Measurements from ENCODE around the gene KMT2B.
"Not testable (repeated sequence)": the region's sequence is repeated elsewhere in the genome, so short reads cannot be mapped to it uniquely, and the experiment has no call there.

The KMT2B gene

GRCh38 chr19:35757231-35757748, 39.5 kb downstream of the KMT2B start:
- DNase-seq = peak; percentile 83 to 86
- TF ChIP-seq POLR2A (IDR thresholded peaks at IDR 0.05; ENCODE audit: low read length) = no peak

DNA sequence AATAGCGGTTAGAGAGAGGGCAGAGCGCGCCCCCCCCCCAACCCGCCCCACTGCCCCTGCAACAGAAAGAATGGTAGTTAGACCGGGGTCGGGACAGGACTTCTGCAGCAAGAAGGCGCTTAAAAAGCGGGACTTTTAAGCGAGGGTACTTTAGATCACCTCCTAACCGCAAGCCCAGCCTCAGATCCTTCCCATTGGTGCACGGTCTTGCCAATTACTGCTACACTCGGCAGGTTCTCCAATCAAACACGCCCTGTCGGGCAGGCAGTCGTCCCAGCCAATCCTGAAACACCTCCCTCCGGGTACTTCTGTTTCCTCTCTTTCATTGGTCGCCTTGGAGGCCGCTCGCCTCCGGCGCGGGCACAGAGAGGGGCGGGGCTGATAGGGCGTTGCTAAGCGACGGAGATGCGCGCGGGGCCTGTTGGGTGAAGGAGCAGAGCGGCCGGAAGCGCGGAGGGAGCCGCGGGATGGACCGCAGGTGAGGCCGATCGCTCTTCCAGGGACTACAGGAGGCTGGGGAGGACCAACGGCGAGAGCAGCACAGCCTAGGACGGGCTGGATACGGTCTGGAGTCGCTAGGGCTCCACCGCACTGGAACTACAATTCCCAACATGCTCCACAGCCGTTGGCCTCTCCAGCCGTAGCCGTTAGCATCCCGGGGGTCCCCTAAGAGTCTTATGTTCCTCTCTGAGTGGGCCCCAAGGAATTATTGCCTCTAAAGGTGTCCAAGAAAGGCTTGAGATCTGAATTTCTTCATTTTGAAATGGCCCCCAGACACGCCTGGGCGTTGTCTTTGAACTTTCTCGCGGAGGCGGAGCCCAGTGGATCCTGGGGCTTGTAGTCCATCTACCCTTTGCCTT, 40.2 kb downstream of the KMT2B start, which contains the start of gene PROSER3:
PROSER3 (plus strand) TSS at position 428 of the 860 bp plus-strand sequence; CDS start at position 468, 40 bp downstream.
- peak; percentile 99 to 100 for DNase-seq
- TF ChIP-seq GATA1 (IDR thresholded peaks at IDR 0.05; ENCODE audit: low read depth, low read length) (no peak), POLR2A (IDR thresholded peaks at IDR 0.05; ENCODE audit: low read length) (peak; percentile 92)

DNA sequence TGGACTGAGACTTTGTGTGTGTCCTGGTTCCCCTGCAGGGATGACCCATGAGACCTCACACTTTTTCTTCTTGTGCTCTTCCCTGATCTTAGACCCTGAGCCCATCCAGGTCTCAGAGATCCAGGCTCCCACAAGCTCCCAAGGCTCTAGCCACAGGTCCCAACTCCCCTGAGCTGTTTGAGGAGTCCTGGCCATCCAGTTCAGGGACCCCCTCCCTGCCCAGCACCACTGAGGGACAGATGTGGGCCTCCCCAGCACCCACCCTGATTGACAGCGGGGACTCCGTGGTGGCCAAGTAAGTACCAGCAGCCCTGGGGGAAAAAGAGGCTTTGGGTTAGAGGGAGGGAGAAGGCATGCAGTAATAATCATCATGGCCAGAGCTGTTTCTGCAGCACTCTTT, 41.9 kb downstream of the KMT2B start:
- no peak for TF ChIP-seq GATA1 (IDR thresholded peaks at IDR 0.05; ENCODE audit: low read depth, low read length)
- TF ChIP-seq POLR2A (IDR thresholded peaks at IDR 0.05; ENCODE audit: low read length) = no peak
- no peak for DNase-seq

DNA sequence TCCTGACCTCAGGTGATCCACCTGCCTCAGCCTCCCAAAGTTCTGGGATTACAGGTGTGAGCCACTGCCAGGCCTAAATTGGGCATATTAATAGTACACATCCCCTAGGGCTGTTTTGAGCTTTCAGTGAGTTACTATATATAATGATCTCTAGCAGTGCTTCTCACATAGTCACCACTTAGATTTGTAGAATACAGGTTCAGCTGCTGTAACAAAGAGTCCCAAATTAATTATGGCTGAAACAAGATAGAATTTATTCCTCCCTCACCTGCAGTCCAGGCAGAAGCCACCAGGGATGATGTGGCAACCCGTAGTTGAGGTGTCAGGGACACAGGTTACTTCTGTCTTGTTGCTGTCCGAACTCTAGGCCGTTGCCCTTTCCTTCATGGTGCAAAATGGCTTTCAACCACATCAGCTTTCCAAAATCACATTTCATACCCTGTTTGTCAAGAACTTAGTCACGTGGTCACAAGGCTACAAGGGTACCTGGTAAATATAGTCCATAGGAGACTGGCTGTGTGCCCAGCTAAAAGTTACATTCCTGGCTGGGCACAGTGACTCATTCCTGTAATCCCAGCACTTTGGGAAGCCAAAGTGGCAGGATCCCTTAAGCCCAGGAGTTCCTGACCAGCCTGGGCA, 43.0 kb downstream of the KMT2B start:
- TF ChIP-seq POLR2A (IDR thresholded peaks at IDR 0.05; ENCODE audit: low read length) = no peak
- TF ChIP-seq GATA1 (IDR thresholded peaks at IDR 0.05; ENCODE audit: low read depth, low read length) = no peak
- DNase-seq = no peak

DNA sequence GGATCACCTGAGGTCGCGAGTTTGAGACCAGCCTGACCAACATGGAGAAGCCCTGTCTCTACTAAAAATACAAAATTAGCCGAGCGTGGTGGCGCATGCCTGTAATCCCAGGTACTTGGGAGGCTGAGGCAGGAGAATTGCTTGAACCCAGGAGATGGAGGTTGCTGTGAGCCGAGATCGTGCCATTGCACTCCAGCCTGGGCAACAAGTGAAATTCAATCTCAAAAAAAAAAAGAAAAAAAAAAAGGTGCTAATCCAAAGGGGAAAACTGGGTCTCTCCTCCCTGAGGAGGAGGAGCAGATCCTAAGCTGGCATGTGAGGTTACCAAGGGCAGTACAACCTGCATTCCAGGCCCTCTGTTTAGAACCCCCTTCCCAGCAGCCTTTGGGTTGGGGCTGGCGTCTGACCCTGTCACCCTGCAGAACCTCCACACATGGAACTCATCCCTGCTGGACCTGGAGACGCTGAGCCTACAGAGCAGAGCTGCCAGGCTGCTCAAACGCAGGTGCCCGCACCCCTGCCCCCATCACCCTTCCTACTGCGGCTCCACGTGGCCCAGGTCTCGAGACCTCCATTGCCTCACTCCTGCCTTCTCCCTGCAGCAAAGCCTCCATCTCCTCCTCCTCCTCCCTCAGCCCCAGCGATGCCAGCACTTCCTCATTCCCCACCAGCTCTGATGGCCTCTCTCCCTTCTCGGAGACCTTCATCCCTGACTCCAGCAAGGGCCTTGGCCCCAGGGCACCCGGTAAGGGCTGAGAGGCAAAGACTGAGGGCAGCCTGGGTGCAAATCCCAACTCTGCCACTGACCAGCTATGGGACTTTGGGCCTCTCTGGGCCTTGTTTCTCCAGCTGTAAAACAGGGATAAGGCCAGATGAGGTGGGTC, 46.9 kb downstream of the KMT2B start:
- TF ChIP-seq GATA1 (IDR thresholded peaks at IDR 0.05; ENCODE audit: low read depth, low read length) = no peak
- TF ChIP-seq POLR2A (IDR thresholded peaks at IDR 0.05; ENCODE audit: low read length) = no peak
- DNase-seq = no peak

DNA sequence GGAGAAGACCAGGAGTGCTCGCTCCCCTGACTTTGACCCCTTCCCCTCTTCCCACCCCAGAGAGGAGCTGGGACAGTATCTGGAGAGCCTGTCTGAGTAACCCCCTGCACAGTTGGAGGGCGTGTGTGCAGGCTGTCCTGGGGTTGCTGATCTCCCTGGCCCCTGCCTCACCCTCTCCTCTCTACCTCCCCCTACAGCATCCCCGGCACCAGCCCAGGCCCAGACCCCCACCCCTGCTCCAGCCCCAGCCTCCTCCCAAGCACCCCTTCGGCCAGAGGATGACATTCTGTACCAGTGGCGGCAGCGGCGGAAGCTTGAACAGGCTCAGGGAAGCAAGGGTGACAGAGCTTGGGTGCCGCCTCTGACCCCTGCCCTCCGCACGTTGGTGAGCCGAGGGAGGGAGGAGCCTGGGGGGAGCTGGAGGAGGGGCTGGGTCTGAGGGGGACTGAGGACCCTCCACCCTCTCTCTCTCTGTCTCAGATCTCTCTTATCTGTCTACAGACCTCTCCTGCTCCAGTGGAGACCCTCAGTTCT, 48.8 kb downstream of the KMT2B start:
- TF ChIP-seq POLR2A (IDR thresholded peaks at IDR 0.05; ENCODE audit: low read length) = no peak
- no peak for TF ChIP-seq GATA1 (IDR thresholded peaks at IDR 0.05; ENCODE audit: low read depth, low read length)
- DNase-seq = no peak

DNA sequence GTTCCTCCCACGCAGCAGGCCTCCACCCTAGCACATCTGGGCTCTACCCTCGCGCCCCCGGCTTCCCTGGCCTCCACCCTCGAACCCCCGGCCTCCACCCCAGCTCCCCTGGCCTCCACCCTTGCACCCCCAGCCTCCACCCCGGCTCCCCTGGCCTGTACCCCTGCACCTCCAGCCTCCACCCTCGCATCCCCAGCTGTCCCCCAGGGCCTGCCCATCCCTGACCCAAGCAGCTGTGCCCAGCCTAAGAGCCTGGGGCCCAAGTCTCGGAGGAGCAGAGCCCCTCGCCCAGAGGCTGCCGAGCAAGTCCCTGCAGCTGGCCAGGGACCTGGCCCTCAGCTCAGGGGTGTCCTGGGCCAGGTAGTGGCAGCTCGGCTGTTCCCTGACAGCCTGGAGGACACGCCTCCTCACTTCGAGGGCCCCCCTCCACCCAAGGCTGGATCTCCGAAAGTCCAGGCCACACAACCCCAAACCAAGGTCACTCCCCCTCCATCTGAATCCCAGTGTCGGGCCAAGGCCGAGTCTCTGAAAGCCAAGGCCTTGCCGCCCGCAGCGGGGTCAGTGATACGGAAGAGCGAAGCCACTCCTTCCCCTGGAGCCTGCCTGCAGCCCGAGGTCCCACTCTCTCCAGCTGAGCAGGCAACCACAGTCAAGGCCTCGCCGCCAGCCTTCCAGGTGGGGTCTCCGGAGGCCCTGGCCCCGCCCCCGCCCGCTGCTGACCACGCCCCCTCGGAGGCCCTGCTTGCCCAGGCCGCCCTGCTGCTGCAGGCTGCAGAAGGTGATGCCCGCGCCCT, 49.7 kb downstream of the KMT2B start:
- TF ChIP-seq POLR2A (IDR thresholded peaks at IDR 0.05; ENCODE audit: low read length) (no peak), GATA1 (IDR thresholded peaks at IDR 0.05; ENCODE audit: low read depth, low read length) (no peak)
- no peak for DNase-seq

- TF ChIP-seq GATA1 (IDR thresholded peaks at IDR 0.05; ENCODE audit: low read depth, low read length) (no peak), POLR2A (IDR thresholded peaks at IDR 0.05; ENCODE audit: low read length) (no peak)
- no peak for DNase-seq
Measured at GRCh38 chr19:35768082-35768421, 50.2 kb downstream of the KMT2B start.

DNA sequence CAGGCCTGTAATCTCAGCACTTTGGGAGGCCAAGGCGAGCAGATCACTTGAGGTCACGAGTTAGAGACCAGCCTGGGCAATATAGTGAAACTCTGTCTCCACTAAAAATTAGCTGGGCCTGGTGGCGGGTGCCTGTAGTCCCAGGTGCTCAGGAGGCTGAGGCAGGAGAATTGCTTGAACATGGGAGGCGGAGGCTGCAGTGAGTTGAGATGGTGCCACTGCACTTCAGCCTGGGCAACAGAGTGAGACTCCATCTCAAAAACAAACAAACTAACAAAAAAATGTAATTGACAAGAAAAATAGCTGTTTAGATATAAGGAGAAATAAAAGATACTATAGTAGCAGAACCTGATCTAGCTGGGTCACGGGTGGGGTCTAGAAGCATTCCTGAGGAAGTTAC, 54.6 kb downstream of the KMT2B start:
- not testable (repeated sequence) for DNase-seq

DNA sequence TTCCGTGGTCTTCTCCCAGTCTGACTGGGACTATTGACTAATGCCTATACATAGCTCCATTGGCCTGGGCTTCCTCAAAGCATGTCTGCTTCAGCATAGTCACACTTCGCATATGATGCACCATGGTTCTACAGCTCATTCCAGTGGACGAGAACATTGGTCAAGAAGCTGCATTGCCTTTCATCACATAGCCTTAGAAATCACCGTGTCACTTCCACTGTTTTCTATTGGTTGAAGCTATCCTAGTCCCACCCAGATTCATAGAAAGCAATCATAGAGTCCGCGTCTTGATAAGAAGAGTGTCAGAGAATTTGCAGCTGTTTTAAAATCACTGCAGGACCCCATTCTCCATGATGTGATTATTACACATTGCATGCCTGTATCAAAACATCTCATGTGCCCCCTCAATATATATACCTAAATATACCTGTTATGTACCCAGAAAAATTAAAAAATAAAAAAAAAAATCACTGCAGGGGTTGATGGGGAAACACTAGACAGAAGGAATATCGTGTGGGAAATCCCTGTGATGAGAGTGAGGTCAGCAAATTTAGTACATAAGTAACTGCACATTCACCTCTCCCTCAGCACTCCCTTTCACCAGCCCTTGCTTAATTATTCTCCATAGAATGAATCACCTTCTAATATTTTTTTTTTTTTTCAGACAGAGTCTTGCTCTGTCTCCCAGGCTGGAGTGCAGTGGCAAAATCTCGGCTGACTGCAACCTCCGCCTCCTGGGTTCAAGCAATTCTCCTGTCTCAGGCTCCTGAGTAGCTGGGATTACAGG, 55.4 kb downstream of the KMT2B start:
- no peak for TF ChIP-seq GATA1 (IDR thresholded peaks at IDR 0.05; ENCODE audit: low read depth, low read length)
- no peak for TF ChIP-seq POLR2A (IDR thresholded peaks at IDR 0.05; ENCODE audit: low read length)
- no peak for DNase-seq

GRCh38 chr19:35774274-35775045, 56.7 kb downstream of the KMT2B start:
- TF ChIP-seq GATA1 (IDR thresholded peaks at IDR 0.05; ENCODE audit: low read depth, low read length) (no peak), POLR2A (IDR thresholded peaks at IDR 0.05; ENCODE audit: low read length) (no peak)
- no peak for DNase-seq

DNA sequence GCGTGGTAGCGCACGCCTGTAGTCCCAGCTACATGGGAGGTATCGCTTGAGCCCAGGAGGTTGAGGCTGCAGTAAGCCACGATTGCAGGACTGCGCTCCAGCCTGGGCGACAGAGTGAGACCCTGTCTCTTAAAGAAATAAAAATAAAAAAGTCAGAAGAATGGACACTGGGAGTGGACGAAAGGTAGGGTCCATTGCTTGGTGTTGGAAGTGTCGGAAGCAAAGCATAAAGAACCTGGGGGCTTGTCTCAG, 57.2 kb downstream of the KMT2B start:
- TF ChIP-seq POLR2A (IDR thresholded peaks at IDR 0.05; ENCODE audit: low read length) (no peak), GATA1 (IDR thresholded peaks at IDR 0.05; ENCODE audit: low read depth, low read length) (no peak)
- no peak for DNase-seq
